ENCODE data around the gene NUDT9.

GRCh38 chr4:87392183-87392582 is 30.2 kb upstream of the NUDT9 start:
- no peak for TF ChIP-seq TEAD4 (IDR thresholded peaks at IDR 0.05; ENCODE audit: borderline replicate concordance, insufficient read depth)
- TF ChIP-seq CTCF (IDR thresholded peaks at IDR 0.05) = no peak
- TF ChIP-seq ZBTB33 (IDR thresholded peaks at IDR 0.05; ENCODE audit: borderline replicate concordance, low read depth) = no peak
- TF ChIP-seq EZH2phosphoT487 (IDR thresholded peaks at IDR 0.05; ENCODE audit: borderline replicate concordance, low read depth) = no peak
- no peak for TF ChIP-seq EP300 (IDR thresholded peaks at IDR 0.05; ENCODE audit: borderline replicate concordance in 1 of 2, low read depth in 1 of 2, low read length in 1 of 2)
- TF ChIP-seq POLR2AphosphoS5 (IDR thresholded peaks at IDR 0.05; ENCODE audit: low read depth, low read length) = no peak
- TF ChIP-seq MXI1 (IDR thresholded peaks at IDR 0.05; ENCODE audit: low read depth, low read length) = no peak
- no peak for TF ChIP-seq SMC3 (IDR thresholded peaks at IDR 0.05; ENCODE audit: low read depth, low read length)
- TF ChIP-seq JUND (IDR thresholded peaks at IDR 0.05) = no peak
- TF ChIP-seq MAX (IDR thresholded peaks at IDR 0.05; ENCODE audit: low read depth) = no peak
- no peak for TF ChIP-seq USF1 (IDR thresholded peaks at IDR 0.05; ENCODE audit: borderline replicate concordance, low read depth)
- TF ChIP-seq SIN3A (IDR thresholded peaks at IDR 0.05; ENCODE audit: borderline replicate concordance, low read depth, low read length) = no peak
- no peak for TF ChIP-seq NFIC (IDR thresholded peaks at IDR 0.05; ENCODE audit: borderline replicate concordance)

Data from SK-N-SH (cell line).